SHP77 treated with DMSO at 0.1 percent for 48 hours (cell line): ENCODE measurements around the gene C1QTNF1.
"Not testable (repeated sequence)": the region's sequence is repeated elsewhere in the genome, so short reads cannot be mapped to it uniquely, and the experiment has no call there.

Experiments
- DNase-seq: peaks from one replicate; lab custom pipeline; 2025; lab: John Stamatoyannopoulos, UW

Gene C1QTNF1

DNA sequence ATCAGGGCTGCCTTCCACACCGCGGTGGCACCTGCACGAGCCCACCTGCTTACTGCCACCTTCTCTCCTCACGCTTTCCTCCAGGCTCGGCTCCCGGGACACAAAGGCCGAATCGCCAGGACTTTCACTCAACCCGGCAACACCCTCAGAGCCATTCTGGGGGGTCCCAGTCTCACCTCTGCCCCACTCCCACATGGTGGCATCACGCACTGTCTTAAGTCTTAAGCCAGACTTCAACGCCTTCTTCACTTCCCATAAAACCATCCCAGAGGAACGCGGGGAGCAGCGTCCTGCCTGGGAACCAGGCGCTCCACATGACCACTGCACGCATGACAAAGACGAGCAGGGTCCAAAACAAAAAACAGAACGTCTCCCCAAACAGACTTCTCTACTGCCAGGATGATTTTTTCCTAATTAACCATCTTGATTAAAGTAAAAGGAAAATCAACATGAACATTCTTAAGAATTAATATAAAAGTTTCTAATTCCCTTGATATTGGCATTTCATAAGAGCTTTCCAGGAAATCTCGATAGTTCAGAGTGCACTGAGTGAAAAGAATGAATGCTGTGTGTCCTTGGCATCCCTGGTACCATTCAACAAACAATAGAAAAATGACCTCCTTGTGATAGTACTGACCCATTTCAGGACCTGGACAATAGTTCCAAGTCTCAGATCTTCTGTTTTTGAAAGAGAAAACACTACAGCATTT lies 17.0 kb upstream of the C1QTNF1 start:
- no peak for DNase-seq

GRCh38 chr17:79007504-79008381 lies 16.2 kb upstream of the C1QTNF1 start:
- DNase-seq, result no peak

GRCh38 chr17:79008666-79009387 lies 15.1 kb upstream of the C1QTNF1 start:
- no peak for DNase-seq

DNA sequence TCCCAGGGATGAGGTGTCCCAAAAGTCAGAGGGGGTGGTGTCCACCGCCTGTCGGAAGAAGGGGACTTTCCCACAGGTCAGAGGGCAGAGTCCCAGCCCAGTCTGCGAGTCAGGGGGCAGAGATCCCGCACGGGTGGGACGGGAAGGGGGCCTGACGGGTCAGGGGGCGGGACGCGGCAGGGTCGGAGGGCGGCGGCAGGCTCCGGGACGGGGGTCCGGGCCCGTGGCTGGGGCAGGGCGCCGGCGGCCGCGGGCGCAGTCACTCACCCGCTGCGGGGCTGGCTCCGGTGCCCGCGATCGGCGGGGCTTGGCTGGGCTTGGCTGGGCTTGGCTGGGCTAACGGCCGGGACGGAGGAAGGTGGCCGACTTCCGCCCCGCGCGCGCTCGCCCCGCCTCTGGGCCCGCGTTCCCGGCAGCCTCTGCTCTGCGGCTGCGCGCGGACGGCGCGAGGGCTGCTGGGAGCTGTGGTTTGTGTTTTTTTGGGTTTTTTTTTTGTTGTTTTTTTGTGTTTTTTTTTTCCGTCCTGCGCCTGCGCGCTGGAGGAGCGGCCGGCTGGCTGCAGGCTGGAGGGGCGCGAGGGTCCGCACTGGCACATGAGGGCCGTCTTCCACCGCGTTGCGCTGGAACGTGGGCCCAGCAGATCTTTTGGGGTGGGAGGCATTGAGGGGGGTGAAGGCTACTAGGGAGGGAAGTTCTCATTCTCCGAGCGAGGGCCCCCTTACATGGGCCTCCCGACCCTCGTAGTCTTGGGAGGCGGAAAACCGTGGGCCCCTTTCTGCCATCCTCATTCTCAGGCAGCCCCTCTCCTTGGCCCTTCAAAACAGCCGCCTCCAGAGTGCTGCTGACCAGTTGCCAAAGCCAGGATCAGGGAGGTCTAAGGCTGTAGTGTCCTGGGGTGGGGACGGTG lies 14.3 kb upstream of the C1QTNF1 start, which contains the start of gene CANT1:
TSS of gene CANT1 (minus strand) at position 368 of the 907 bp plus-strand sequence. CDS start 12,142 bp downstream, outside the sequence.
- peak; percentile 51 for DNase-seq

- DNase-seq, result no peak
Observed at GRCh38 chr17:79010304-79010646, 13.7 kb upstream of the C1QTNF1 start.

GRCh38 chr17:79011451-79012147 lies 12.4 kb upstream of the C1QTNF1 start:
- no peak for DNase-seq

GRCh38 chr17:79012563-79013134 lies 11.3 kb upstream of the C1QTNF1 start:
- DNase-seq, result no peak

- DNase-seq, result no peak
Observed at GRCh38 chr17:79014158-79014758, 9.7 kb upstream of the C1QTNF1 start.

DNA sequence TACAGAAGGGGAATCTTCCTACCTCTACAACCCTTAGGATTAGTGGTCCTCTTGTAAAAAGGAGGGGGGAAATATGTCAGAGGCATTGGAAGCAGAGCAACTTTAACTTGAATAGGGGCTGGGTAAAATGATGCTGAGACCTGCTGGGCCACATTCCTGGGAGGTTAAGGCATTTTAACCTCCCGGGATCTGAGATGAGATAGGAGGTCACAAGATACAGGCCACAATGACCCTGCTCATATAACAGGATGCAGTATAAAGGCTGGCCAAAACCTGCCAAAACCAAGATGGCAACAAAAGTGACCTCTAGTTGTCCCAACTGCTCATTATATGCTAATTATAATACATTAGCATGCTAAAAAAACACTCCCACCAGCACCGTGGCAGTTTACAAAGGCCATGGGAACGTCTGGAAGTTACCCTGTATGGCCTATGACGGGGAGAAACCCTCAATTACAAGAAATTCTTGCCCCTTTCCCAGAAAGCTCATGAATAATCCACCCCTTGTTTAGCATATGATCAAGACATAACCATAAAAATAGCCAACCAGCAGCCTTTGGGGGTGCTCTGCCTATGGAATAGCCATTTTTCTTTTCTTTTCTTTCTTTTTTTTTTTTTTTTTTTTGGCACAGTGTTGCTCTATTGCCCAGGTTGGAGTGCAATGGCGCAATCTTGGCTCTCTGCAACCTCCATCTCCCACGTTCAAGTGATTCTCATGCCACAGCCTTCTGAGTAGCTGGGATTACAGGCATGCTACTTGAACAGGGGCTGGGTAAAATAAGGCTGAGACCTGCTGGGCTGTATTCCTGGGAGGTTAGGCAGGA lies 6.2 kb upstream of the C1QTNF1 start:
- no peak for DNase-seq

- no peak for DNase-seq
Observed at GRCh38 chr17:79018370-79018695, 5.6 kb upstream of the C1QTNF1 start.

DNA sequence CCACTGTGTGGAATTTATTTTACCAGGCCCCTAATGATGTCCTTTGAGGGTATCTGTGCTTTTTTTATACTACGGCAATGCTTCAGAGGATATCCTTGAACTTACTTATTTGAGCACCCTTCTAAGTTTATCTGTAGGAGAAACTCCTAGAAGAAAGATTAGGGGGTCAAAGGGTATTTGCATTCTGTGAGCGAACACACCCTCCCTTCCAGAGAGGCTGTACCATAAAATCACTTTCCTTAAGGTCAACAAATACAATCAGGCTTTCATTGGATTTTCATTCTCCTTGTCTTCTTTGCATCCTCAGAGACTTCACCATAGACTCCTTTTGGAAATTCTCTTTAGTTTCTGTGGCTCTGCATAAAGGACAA lies 4.7 kb upstream of the C1QTNF1 start:
- DNase-seq, result no peak

- peak; percentile 39 for DNase-seq
Observed at GRCh38 chr17:79019632-79020584, 4.1 kb upstream of the C1QTNF1 start.

DNA sequence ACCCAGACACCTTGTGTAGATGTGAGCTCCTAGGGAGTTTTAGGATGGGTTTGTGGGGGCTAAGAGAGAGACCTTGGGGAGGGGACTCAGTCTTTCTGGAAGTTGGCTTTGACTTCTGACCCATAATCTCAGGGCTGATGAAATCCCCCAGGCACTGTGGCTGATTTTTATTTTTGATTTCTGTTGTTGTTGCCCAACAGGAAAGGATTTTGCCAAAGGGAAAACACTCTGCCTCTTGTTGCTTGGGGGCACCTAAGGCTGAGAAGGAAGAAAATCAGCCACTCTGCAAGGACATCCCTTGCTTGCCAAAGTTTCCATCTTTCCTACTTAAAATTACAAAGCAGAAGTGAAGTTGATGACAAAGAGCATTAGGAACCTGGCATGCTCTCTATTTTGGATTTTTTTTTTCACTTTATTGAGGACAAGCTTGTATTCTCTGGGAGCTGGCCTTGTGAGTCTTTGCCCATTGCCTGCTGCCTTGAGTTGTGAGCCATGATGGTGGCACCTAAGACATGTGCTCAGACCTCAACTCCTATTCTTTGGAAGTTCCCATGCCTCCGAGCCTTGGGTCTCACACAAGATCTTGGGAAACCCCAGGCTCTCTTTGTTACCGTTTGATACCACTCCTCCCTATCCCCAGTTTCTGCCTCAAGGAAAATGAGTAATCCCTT lies 3.2 kb upstream of the C1QTNF1 start:
- DNase-seq, result no peak

GRCh38 chr17:79021929-79022328 lies 2.0 kb upstream of the C1QTNF1 start:
- not testable (repeated sequence) for DNase-seq

DNA sequence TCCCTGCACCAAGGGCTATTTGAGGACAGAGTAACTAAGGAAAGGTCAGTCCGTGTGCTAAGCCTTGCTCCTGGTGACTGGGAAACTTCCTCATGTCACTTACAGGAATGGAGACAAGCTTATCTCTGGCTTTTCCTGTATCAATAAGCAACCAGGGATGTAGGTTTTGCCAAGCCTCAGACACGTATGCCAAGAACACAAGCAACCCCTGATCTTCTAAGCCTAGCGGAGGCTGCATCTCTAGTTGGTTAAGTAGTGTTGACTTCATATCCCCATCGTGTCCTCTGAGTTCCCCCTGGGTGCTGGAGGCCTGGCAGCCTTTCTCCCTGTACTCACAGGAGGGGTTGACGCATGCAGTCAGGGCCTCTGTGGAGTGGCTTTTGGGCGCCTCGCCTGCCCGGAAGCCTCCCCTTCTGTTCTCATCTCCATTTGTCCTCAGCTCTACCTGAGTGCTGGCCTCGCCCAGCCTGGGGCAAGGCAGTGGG lies 1.4 kb upstream of the C1QTNF1 start:
- DNase-seq, result no peak

GRCh38 chr17:79023180-79023705 lies 726 bp upstream of the C1QTNF1 start:
- no peak for DNase-seq
